ENCODE data around the gene SDCCAG8.

GRCh38 chr1:243256590-243256989 is 749 bp downstream of the SDCCAG8 start:
- TF ChIP-seq POLR2AphosphoS5 (IDR thresholded peaks at IDR 0.05), result no peak
- TF ChIP-seq EP300 (IDR thresholded peaks at IDR 0.05), result no peak

Measured in suprapubic skin (tissue), 4 donors.